ENCODE results near the gene SLC2A8. TPM values are rescaled to one million over a fixed set of nuclear protein-coding genes. Genes with fewer than 3 reads are reported as not detected.

The SLC2A8 gene
- 10 to 100 TPM; 16.3 to 18.6 TPM for total RNA-seq

GRCh38 chr9:127396808-127397645 lies at the start of gene SLC2A8:
Gene SLC2A8 (plus strand): TSS chr9:127397169. CDS start chr9:127397231, 62 bp downstream.

GRCh38 chr9:127423934-127424675 lies 27.1 kb downstream of the SLC2A8 start, which contains the start of gene ZNF79:
Gene ZNF79 (plus strand): TSS chr9:127424382. CDS start chr9:127424788, 406 bp downstream.

DNA sequence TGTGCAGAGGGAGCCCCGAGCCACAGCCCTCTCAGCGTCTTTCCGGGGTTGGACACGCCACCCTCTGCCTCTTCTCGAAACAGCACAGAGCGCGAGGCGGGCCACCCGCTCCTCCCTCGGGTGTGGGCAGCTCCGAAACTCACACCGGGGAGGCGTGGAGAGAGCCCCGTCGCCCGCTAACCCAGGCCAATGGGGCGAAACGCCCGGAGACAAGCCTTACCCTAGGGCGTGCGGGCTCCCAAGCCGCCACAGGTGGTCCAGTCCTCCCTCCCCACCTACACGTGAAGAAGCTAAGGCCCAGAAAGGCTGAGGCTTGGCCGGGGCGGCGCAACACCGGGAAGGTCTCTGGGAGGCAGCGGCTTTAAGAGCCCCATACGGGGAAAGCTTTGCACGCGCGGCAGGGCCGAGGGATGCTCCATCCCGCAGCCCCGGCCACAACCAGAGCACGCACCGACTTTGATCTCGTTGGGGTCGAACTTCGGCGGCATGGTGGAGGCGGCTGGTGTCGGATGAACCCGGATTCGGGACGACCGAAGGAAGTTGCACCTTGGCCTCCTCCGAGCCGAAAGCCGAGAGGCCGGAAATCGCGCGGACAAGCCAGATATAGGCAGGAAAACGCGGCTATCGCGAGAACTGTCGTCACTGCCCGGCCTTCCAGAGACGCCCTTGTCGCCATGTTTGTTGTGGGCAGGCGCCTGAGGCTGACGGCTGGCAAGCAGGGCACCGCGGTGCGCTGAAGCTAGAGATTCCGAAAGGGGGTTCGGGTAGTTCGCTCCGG lies 54.0 kb downstream of the SLC2A8 start, which contains the start of the genes LRSAM1 and RPL12:
Gene LRSAM1 (plus strand): TSS at position 681 of the 778 bp plus-strand sequence. CDS start 3,018 bp downstream, outside the sequence.
Gene RPL12 (minus strand): TSS at position 577 of the 778 bp plus-strand sequence. CDS start 89 bp downstream, at position 488.

Small RNA genes within 50 kb of the gene (small RNA-seq; reads per million reads assigned to genes)
- 159 to 481 reads per million in 2 donors for gene SNORA65

Other genes starting within 250 kb of the SLC2A8 start
- 10 to 100 TPM; 11.3 to 12.7 TPM for gene GARNL3, start 132.4 kb upstream of the SLC2A8 start, total RNA-seq
- 10 to 100 TPM in 1 of 2 donors, 1 to 10 TPM in 1; 9.0 to 14.1 TPM for gene ZNF79, start 27.2 kb downstream of the SLC2A8 start, total RNA-seq
- 100 to 1,000 TPM; 676 to 879 TPM for gene RPL12, start 54.2 kb downstream of the SLC2A8 start, total RNA-seq
- 10 to 100 TPM; 19.6 to 29.3 TPM for gene LRSAM1, start 54.3 kb downstream of the SLC2A8 start, total RNA-seq
- 10 to 100 TPM; 71.6 to 79.3 TPM for gene STXBP1, start 215.1 kb downstream of the SLC2A8 start, total RNA-seq

Data from melanocyte of skin (primary cell).